ENCODE data around the gene INTS14.

Gene INTS14

GRCh38 chr15:65540314-65540713 lies 70.6 kb downstream of the INTS14 start:
- Histone ChIP-seq H3K9ac (ENCODE audit: low read depth, low read length) (no peak overlapping the region), H3K36me3 (ENCODE audit: insufficient read depth, low read length) (peaks cover 10% of the 10 kb centered on the region; the same call in 1 of the 2 replicates), H3K27ac (ENCODE audit: low read length) (no peak overlapping the region), H2AFZ (ENCODE audit: low read depth, low read length) (no peak overlapping the region), H3K27me3 (ENCODE audit: insufficient read depth, low read length, poor library complexity) (no peaks in the 10 kb centered on the region), H3K4me1 (ENCODE audit: insufficient read depth, low read length) (no peaks in the 10 kb centered on the region), H3K9me3 (ENCODE audit: insufficient read depth, low read length, severe bottlenecking) (no peaks in the 10 kb centered on the region), H3K4me3 (ENCODE audit: low read depth in 1 of 2, low read length in 2 of 2) (no peak overlapping the region), H4K20me1 (ENCODE audit: insufficient read depth, low read length) (peaks cover 63% of the 10 kb centered on the region; the same call in 1 of the 2 replicates), H3K4me2 (ENCODE audit: insufficient read depth, low read length) (no peak overlapping the region), H3K79me2 (ENCODE audit: insufficient read depth, low read length) (peaks cover 97% of the 10 kb centered on the region)
- no peak for DNase-seq
- no peak for TF ChIP-seq EZH2 (IDR thresholded peaks at IDR 0.05; ENCODE audit: borderline replicate concordance, low read depth, low read length, severe bottlenecking)
- TF ChIP-seq CTCF (IDR thresholded peaks at IDR 0.05; ENCODE audit: borderline replicate concordance, extremely low read depth, low read length, poor library complexity, severe bottlenecking) = no peak
- ATAC-seq (ENCODE audit: insufficient read depth, low read depth) = no peak

DNA sequence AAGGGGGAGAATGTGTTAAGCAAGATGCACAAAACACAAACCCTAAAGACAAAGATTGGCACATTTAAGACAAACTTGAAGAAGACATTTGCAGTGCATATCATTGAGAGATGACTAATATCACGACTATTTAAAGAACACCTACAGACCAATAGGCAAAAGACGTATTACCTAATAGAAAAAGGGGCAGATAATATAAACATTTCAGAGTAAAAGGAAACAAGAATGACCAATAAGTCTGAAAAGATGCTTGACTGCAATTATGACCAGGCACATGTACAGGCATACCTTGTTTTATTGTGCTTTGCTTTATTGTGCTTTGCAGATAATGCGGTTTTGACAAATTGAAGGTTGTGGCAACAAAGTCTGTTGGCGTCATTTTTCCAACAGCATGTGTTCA lies 75.7 kb downstream of the INTS14 start:
- H3K27ac ChIP-seq (ENCODE audit: low read length) = no peak overlapping the region
- no peak overlapping the region for H3K4me3 ChIP-seq (ENCODE audit: low read depth in 1 of 2, low read length in 2 of 2)
- peaks cover 26% of the 10 kb centered on the region for H3K36me3 ChIP-seq (ENCODE audit: insufficient read depth, low read length)
- ATAC-seq (ENCODE audit: insufficient read depth, low read depth) = no peak
- no peak overlapping the region for H3K4me2 ChIP-seq (ENCODE audit: insufficient read depth, low read length)
- H3K9ac ChIP-seq (ENCODE audit: low read depth, low read length) = no peak overlapping the region
- H3K79me2 ChIP-seq (ENCODE audit: insufficient read depth, low read length) = peaks cover 97% of the 10 kb centered on the region
- no peaks in the 10 kb centered on the region for H3K9me3 ChIP-seq (ENCODE audit: insufficient read depth, low read length, severe bottlenecking)
- H3K4me1 ChIP-seq (ENCODE audit: insufficient read depth, low read length) = peaks cover 23% of the 10 kb centered on the region
- no peaks in the 10 kb centered on the region for H3K27me3 ChIP-seq (ENCODE audit: insufficient read depth, low read length, poor library complexity)
- no peak overlapping the region for H2AFZ ChIP-seq (ENCODE audit: low read depth, low read length)
- H4K20me1 ChIP-seq (ENCODE audit: insufficient read depth, low read length) = peaks cover 69% of the 10 kb centered on the region
- no peak for DNase-seq
- TF ChIP-seq EZH2 (IDR thresholded peaks at IDR 0.05; ENCODE audit: borderline replicate concordance, low read depth, low read length, severe bottlenecking) = no peak
- TF ChIP-seq CTCF (IDR thresholded peaks at IDR 0.05; ENCODE audit: borderline replicate concordance, extremely low read depth, low read length, poor library complexity, severe bottlenecking) = no peak

GRCh38 chr15:65533057-65533756 lies 77.7 kb downstream of the INTS14 start:
- Histone ChIP-seq H3K4me1 (ENCODE audit: insufficient read depth, low read length) (peaks cover 30% of the 10 kb centered on the region), H3K79me2 (ENCODE audit: insufficient read depth, low read length) (peaks cover 81% of the 10 kb centered on the region), H3K36me3 (ENCODE audit: insufficient read depth, low read length) (peaks cover 26% of the 10 kb centered on the region), H3K27me3 (ENCODE audit: insufficient read depth, low read length, poor library complexity) (no peaks in the 10 kb centered on the region), H3K9ac (ENCODE audit: low read depth, low read length) (peak overlapping the region; percentile 10; the same call in 1 of the 2 replicates), H3K4me2 (ENCODE audit: insufficient read depth, low read length) (peak overlapping the region; percentile 51), H4K20me1 (ENCODE audit: insufficient read depth, low read length) (peaks cover 52% of the 10 kb centered on the region), H2AFZ (ENCODE audit: low read depth, low read length) (no peak overlapping the region), H3K4me3 (ENCODE audit: low read depth in 1 of 2, low read length in 2 of 2) (peak overlapping the region in 1 of 2 experiments; percentile 6; a peak in 1 of 4 replicates), H3K27ac (ENCODE audit: low read length) (peak overlapping the region; percentile 33; the same call in 1 of the 2 replicates), H3K9me3 (ENCODE audit: insufficient read depth, low read length, severe bottlenecking) (no peaks in the 10 kb centered on the region)
- no peak for ATAC-seq (ENCODE audit: insufficient read depth, low read depth)
- DNase-seq = no peak
- TF ChIP-seq CTCF (IDR thresholded peaks at IDR 0.05; ENCODE audit: borderline replicate concordance, extremely low read depth, low read length, poor library complexity, severe bottlenecking) (no peak), EZH2 (IDR thresholded peaks at IDR 0.05; ENCODE audit: borderline replicate concordance, low read depth, low read length, severe bottlenecking) (no peak)
